Neutrophil (primary cell): ENCODE data around the gene OR8D1.
"Not testable (repeated sequence)": the region's sequence is repeated elsewhere in the genome, so short reads cannot be mapped to it uniquely, and the experiment has no call there.

Source experiments
- H3K27ac ChIP-seq: fragments of 200-600 bp; sonication (generic); 2 replicates; pipeline ENCODE4 v1.5.1; 2016; ENCODE audit warnings: mild to moderate bottlenecking, moderate library complexity
- H3K27me3 ChIP-seq: fragments of 200-600 bp; sonication (generic); 2 replicates; pipeline ENCODE4 v1.6.0; 2016; ENCODE audit warnings: mild to moderate bottlenecking
- H3K36me3 ChIP-seq: fragments of 200-600 bp; sonication (generic); 2 replicates; pipeline ENCODE4 v1.5.1; 2017
- H3K4me1 ChIP-seq, 2 experiments: fragments of 200-600 bp in 1 of 2; sonication (generic) in 1 of 2; 1 replicate in 1 of 2; 2 replicates in 1 of 2; pipeline versions ENCODE4 v1.5.1 to v1.6.1; 2013 to 2016; ENCODE audit warnings: low read depth in 1 of 2, low read length in 1 of 2, mild to moderate bottlenecking in 1 of 2, moderate library complexity in 1 of 2; ENCODE audit not compliant: control insufficient read depth in 1 of 2, insufficient read depth in 1 of 2
- H3K4me3 ChIP-seq, 2 experiments: fragments of 200-600 bp in 1 of 2; sonication (generic) in 1 of 2; 1 replicate in 1 of 2; 2 replicates in 1 of 2; pipeline ENCODE4 v1.5.1; 2013 to 2016; ENCODE audit warnings: low read depth in 1 of 2, low read length in 1 of 2, mild to moderate bottlenecking in 1 of 2, moderate library complexity in 1 of 2
- H3K9me3 ChIP-seq: fragments of 200-600 bp; sonication (generic); 2 replicates; pipeline ENCODE4 v1.5.1; 2016
- TF ChIP-seq, protein P1 (sequence below): fragments of 200-600 bp; sonication (generic); IDR thresholded peaks from 2 replicates; pipeline ENCODE4 v1.5.1; 2016; ENCODE audit warnings: antibody characterized with exemption

The OR8D1 gene

DNA sequence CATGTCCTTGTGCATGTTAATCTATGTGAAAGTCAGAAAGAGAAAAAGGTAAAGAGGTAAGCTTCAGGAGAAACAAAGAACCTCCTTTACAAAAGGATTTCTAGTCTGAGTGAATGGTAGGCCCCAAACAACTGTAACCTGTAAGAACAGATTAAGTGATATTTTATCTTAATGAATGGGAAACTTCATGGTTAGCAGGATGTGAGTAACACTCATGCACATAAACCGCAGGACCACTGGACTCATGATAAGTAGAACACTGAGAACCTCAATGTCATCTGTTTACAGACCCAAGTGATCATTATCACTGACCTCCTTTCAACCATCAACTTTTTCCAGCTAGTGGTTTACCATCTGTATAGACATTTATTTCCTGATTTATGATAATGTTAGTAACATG is 37.7 kb downstream of the OR8D1 start:
- no peak overlapping the region for H3K27ac ChIP-seq
- no peak overlapping the region for H3K4me3 ChIP-seq
- TF ChIP-seq, protein P1, sequence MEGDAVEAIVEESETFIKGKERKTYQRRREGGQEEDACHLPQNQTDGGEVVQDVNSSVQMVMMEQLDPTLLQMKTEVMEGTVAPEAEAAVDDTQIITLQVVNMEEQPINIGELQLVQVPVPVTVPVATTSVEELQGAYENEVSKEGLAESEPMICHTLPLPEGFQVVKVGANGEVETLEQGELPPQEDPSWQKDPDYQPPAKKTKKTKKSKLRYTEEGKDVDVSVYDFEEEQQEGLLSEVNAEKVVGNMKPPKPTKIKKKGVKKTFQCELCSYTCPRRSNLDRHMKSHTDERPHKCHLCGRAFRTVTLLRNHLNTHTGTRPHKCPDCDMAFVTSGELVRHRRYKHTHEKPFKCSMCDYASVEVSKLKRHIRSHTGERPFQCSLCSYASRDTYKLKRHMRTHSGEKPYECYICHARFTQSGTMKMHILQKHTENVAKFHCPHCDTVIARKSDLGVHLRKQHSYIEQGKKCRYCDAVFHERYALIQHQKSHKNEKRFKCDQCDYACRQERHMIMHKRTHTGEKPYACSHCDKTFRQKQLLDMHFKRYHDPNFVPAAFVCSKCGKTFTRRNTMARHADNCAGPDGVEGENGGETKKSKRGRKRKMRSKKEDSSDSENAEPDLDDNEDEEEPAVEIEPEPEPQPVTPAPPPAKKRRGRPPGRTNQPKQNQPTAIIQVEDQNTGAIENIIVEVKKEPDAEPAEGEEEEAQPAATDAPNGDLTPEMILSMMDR: no peak
- no peaks in the 10 kb centered on the region for H3K9me3 ChIP-seq
- no peaks in the 10 kb centered on the region for H3K4me1 ChIP-seq
- no peaks in the 10 kb centered on the region for H3K36me3 ChIP-seq
- no peaks in the 10 kb centered on the region for H3K27me3 ChIP-seq

DNA sequence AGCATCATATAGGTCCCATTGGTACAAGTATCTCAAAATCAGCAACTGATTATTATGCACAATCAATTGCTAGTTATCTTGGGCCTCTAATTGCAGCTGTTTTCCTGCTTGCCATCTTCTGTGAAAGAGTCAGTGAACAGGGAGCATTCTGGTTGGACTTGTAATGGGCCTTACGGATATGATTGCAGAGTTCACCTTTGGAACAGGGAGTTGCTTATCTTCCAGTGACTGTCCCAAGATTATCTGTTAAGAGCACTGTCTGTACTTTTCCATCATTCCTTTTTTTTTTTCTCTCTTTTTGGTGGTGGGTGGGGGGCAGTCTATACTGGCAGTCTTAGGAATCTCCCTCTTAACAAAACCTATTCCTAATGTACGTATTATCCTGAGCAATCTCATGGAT is 39.7 kb downstream of the OR8D1 start:
- Histone ChIP-seq H3K27me3 (no peaks in the 10 kb centered on the region), H3K9me3 (no peaks in the 10 kb centered on the region), H3K4me3 (no peak overlapping the region), H3K27ac (no peak overlapping the region), H3K36me3 (no peaks in the 10 kb centered on the region), H3K4me1 (no peaks in the 10 kb centered on the region)
- TF ChIP-seq, protein P1: no peak

DNA sequence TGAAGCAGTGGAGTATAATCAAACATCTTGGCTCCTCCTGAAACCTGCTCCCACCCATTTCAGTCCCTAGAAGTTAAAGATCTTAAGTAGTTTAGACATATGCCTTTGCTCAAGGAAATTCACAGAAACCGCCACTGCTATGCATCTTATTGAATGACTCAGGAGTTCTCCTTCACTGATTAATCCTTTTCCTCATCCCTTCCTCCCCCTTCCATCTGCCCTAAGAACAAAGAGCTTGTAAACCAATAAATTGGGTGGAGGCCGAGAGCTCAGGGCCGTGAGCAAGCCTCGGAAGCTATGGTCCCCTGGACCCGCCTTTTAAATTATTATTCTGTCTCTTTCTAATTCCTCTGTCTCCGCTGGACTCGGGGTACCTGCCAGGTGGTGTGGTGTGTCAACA is 42.9 kb downstream of the OR8D1 start:
- H3K36me3 ChIP-seq, H3K4me3 ChIP-seq, H3K4me1 ChIP-seq, H3K27me3 ChIP-seq, H3K27ac ChIP-seq, H3K9me3 ChIP-seq: not testable (repeated sequence)

DNA sequence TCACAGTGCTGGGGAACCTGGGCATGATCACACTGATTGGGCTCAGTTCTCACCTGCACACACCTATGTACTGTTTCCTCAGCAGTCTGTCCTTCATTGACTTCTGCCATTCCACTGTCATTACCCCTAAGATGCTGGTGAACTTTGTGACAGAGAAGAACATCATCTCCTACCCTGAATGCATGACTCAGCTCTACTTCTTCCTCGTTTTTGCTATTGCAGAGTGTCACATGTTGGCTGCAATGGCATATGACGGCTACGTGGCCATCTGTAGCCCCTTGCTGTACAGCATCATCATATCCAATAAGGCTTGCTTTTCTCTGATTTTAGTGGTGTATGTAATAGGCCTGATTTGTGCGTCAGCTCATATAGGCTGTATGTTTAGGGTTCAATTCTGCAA is 48.7 kb downstream of the OR8D1 start:
- not testable (repeated sequence) for H3K4me3 ChIP-seq, H3K4me1 ChIP-seq, H3K9me3 ChIP-seq, H3K36me3 ChIP-seq, H3K27ac ChIP-seq, H3K27me3 ChIP-seq

DNA sequence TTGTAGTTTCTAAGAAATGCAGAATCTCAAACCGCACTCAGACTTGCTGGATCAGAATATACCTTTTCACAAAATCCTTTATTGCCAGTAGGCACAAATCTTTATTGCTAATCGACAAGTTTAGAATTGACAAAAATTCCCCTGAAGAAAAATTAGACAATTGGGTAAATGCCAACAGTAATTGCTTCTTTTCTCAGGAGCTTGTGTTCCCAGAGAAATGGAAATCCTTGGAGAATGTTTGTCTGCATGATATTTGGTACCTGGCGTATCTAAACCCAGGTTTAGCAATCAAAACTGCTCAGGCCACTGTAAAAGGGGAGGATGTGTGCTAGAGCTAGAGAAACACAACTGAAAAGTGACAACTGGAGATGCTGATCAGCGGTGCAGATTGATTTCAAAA is 57.7 kb downstream of the OR8D1 start, which contains the start of gene OR8G5:
TSS of gene OR8G5 (plus strand) at position 301 of the 400 bp plus-strand sequence. CDS start 8,556 bp downstream, outside the sequence.
- H3K27ac ChIP-seq: no peak within 1 kb of the TSS
- H3K4me1 ChIP-seq: no peaks in the 10 kb centered on the region
- no peaks in the 10 kb centered on the region for H3K27me3 ChIP-seq
- TF ChIP-seq, protein P1: no peak
- no peaks in the 10 kb centered on the region for H3K9me3 ChIP-seq
- no peaks in the 10 kb centered on the region for H3K36me3 ChIP-seq
- H3K4me3 ChIP-seq: no peak within 1 kb of the TSS
